ENCODE data around the gene CECR2.
"Not testable (repeated sequence)": the region's sequence is repeated elsewhere in the genome, so short reads cannot be mapped to it uniquely, and the experiment has no call there.

Gene CECR2

GRCh38 chr22:17402293-17402692 is 33.0 kb downstream of the CECR2 start:
- Histone ChIP-seq H3K4me1 (ENCODE audit: control insufficient read depth, insufficient read depth, low read length) (peaks cover 25% of the 10 kb centered on the region), H3K9me3 (ENCODE audit: control insufficient read depth, insufficient read depth, low read length) (no peaks in the 10 kb centered on the region), H3K36me3 (ENCODE audit: control insufficient read depth, insufficient read depth, low read length) (0 out of 2 replicates have a peak, but pooled peaks cover 3% of the 10 kb centered on the region), H3K9ac (ENCODE audit: low read depth, low read length) (no peak overlapping the region), H3K27ac (ENCODE audit: low read depth, low read length) (no peak overlapping the region), H3K27me3 (ENCODE audit: control insufficient read depth, insufficient read depth, low read length) (no peaks in the 10 kb centered on the region), H3K4me3 (ENCODE audit: low read depth, low read length) (no peak overlapping the region)

GRCh38 chr22:17403906-17404305 is 34.6 kb downstream of the CECR2 start:
- Histone ChIP-seq H3K27ac (ENCODE audit: low read depth, low read length) (no peak overlapping the region), H3K9me3 (ENCODE audit: control insufficient read depth, insufficient read depth, low read length) (no peaks in the 10 kb centered on the region), H3K9ac (ENCODE audit: low read depth, low read length) (no peak overlapping the region), H3K36me3 (ENCODE audit: control insufficient read depth, insufficient read depth, low read length) (0 out of 2 replicates have a peak, but pooled peaks cover 3% of the 10 kb centered on the region), H3K27me3 (ENCODE audit: control insufficient read depth, insufficient read depth, low read length) (no peaks in the 10 kb centered on the region), H3K4me1 (ENCODE audit: control insufficient read depth, insufficient read depth, low read length) (peaks cover 20% of the 10 kb centered on the region), H3K4me3 (ENCODE audit: low read depth, low read length) (no peak overlapping the region)

- no peaks in the 10 kb centered on the region for H3K9me3 ChIP-seq (ENCODE audit: control insufficient read depth, insufficient read depth, low read length)
- no peak overlapping the region for H3K9ac ChIP-seq (ENCODE audit: low read depth, low read length)
- no peaks in the 10 kb centered on the region for H3K27me3 ChIP-seq (ENCODE audit: control insufficient read depth, insufficient read depth, low read length)
- peaks cover 33% of the 10 kb centered on the region for H3K4me1 ChIP-seq (ENCODE audit: control insufficient read depth, insufficient read depth, low read length)
- H3K4me3 ChIP-seq (ENCODE audit: low read depth, low read length) = no peak overlapping the region
- H3K27ac ChIP-seq (ENCODE audit: low read depth, low read length) = no peak overlapping the region
- H3K36me3 ChIP-seq (ENCODE audit: control insufficient read depth, insufficient read depth, low read length) = no peaks in the 10 kb centered on the region
Measured at GRCh38 chr22:17407643-17408042, 38.4 kb downstream of the CECR2 start.

- H3K4me1 ChIP-seq (ENCODE audit: control insufficient read depth, insufficient read depth, low read length) = peaks cover 40% of the 10 kb centered on the region
- no peaks in the 10 kb centered on the region for H3K9me3 ChIP-seq (ENCODE audit: control insufficient read depth, insufficient read depth, low read length)
- H3K9ac ChIP-seq (ENCODE audit: low read depth, low read length) = no peak overlapping the region
- H3K27ac ChIP-seq (ENCODE audit: low read depth, low read length) = no peak overlapping the region
- H3K4me3 ChIP-seq (ENCODE audit: low read depth, low read length) = no peak overlapping the region
- H3K27me3 ChIP-seq (ENCODE audit: control insufficient read depth, insufficient read depth, low read length) = no peaks in the 10 kb centered on the region
- no peaks in the 10 kb centered on the region for H3K36me3 ChIP-seq (ENCODE audit: control insufficient read depth, insufficient read depth, low read length)
Measured at GRCh38 chr22:17410576-17410975, 41.3 kb downstream of the CECR2 start.

- H3K27me3 ChIP-seq (ENCODE audit: control insufficient read depth, insufficient read depth, low read length) = no peaks in the 10 kb centered on the region
- no peak overlapping the region for H3K4me3 ChIP-seq (ENCODE audit: low read depth, low read length)
- H3K4me1 ChIP-seq (ENCODE audit: control insufficient read depth, insufficient read depth, low read length) = peaks cover 40% of the 10 kb centered on the region
- no peaks in the 10 kb centered on the region for H3K9me3 ChIP-seq (ENCODE audit: control insufficient read depth, insufficient read depth, low read length)
- H3K9ac ChIP-seq (ENCODE audit: low read depth, low read length) = no peak overlapping the region
- no peaks in the 10 kb centered on the region for H3K36me3 ChIP-seq (ENCODE audit: control insufficient read depth, insufficient read depth, low read length)
- H3K27ac ChIP-seq (ENCODE audit: low read depth, low read length) = no peak overlapping the region
Measured at GRCh38 chr22:17411213-17411612, 42.0 kb downstream of the CECR2 start.

GRCh38 chr22:17412232-17412631 is 43.0 kb downstream of the CECR2 start:
- Histone ChIP-seq H3K9me3 (ENCODE audit: control insufficient read depth, insufficient read depth, low read length) (no peaks in the 10 kb centered on the region), H3K27me3 (ENCODE audit: control insufficient read depth, insufficient read depth, low read length) (no peaks in the 10 kb centered on the region), H3K4me1 (ENCODE audit: control insufficient read depth, insufficient read depth, low read length) (peaks cover 46% of the 10 kb centered on the region), H3K9ac (ENCODE audit: low read depth, low read length) (no peak overlapping the region), H3K36me3 (ENCODE audit: control insufficient read depth, insufficient read depth, low read length) (no peaks in the 10 kb centered on the region), H3K4me3 (ENCODE audit: low read depth, low read length) (no peak overlapping the region), H3K27ac (ENCODE audit: low read depth, low read length) (peak overlapping the region; percentile 42)

- no peak overlapping the region for H3K9ac ChIP-seq (ENCODE audit: low read depth, low read length)
- H3K36me3 ChIP-seq (ENCODE audit: control insufficient read depth, insufficient read depth, low read length) = no peaks in the 10 kb centered on the region; the same call in 1 of the 2 replicates
- no peaks in the 10 kb centered on the region for H3K9me3 ChIP-seq (ENCODE audit: control insufficient read depth, insufficient read depth, low read length)
- H3K4me1 ChIP-seq (ENCODE audit: control insufficient read depth, insufficient read depth, low read length) = peaks cover 47% of the 10 kb centered on the region
- no peaks in the 10 kb centered on the region for H3K27me3 ChIP-seq (ENCODE audit: control insufficient read depth, insufficient read depth, low read length)
- H3K4me3 ChIP-seq (ENCODE audit: low read depth, low read length) = no peak overlapping the region
- no peak overlapping the region for H3K27ac ChIP-seq (ENCODE audit: low read depth, low read length)
Measured at GRCh38 chr22:17418890-17419324, 49.6 kb downstream of the CECR2 start.

- Histone ChIP-seq H3K36me3 (ENCODE audit: control insufficient read depth, insufficient read depth, low read length) (no peaks in the 10 kb centered on the region; the same call in 1 of the 2 replicates), H3K9ac (ENCODE audit: low read depth, low read length) (no peak overlapping the region), H3K4me3 (ENCODE audit: low read depth, low read length) (no peak overlapping the region), H3K27me3 (ENCODE audit: control insufficient read depth, insufficient read depth, low read length) (no peaks in the 10 kb centered on the region), H3K9me3 (ENCODE audit: control insufficient read depth, insufficient read depth, low read length) (no peaks in the 10 kb centered on the region), H3K27ac (ENCODE audit: low read depth, low read length) (no peak overlapping the region), H3K4me1 (ENCODE audit: control insufficient read depth, insufficient read depth, low read length) (peaks cover 47% of the 10 kb centered on the region)
Measured at GRCh38 chr22:17419348-17419747, 50.1 kb downstream of the CECR2 start.

- no peak overlapping the region for H3K4me3 ChIP-seq (ENCODE audit: low read depth, low read length)
- peak overlapping the region; percentile 25 for H3K27ac ChIP-seq (ENCODE audit: low read depth, low read length)
- H3K9me3 ChIP-seq (ENCODE audit: control insufficient read depth, insufficient read depth, low read length) = no peaks in the 10 kb centered on the region
- H3K4me1 ChIP-seq (ENCODE audit: control insufficient read depth, insufficient read depth, low read length) = peaks cover 32% of the 10 kb centered on the region
- peaks cover 3% of the 10 kb centered on the region; the same call in 1 of the 2 replicates for H3K36me3 ChIP-seq (ENCODE audit: control insufficient read depth, insufficient read depth, low read length)
- no peak overlapping the region for H3K9ac ChIP-seq (ENCODE audit: low read depth, low read length)
- no peaks in the 10 kb centered on the region for H3K27me3 ChIP-seq (ENCODE audit: control insufficient read depth, insufficient read depth, low read length)
Measured at GRCh38 chr22:17422736-17423343, 53.6 kb downstream of the CECR2 start.

- Histone ChIP-seq H3K27me3 (ENCODE audit: control insufficient read depth, insufficient read depth, low read length) (no peaks in the 10 kb centered on the region), H3K9ac (ENCODE audit: low read depth, low read length) (no peak overlapping the region), H3K9me3 (ENCODE audit: control insufficient read depth, insufficient read depth, low read length) (no peaks in the 10 kb centered on the region), H3K4me3 (ENCODE audit: low read depth, low read length) (no peak overlapping the region), H3K27ac (ENCODE audit: low read depth, low read length) (no peak overlapping the region), H3K36me3 (ENCODE audit: control insufficient read depth, insufficient read depth, low read length) (peaks cover 3% of the 10 kb centered on the region; the same call in 1 of the 2 replicates), H3K4me1 (ENCODE audit: control insufficient read depth, insufficient read depth, low read length) (peaks cover 25% of the 10 kb centered on the region)
Measured at GRCh38 chr22:17423616-17424015, 54.4 kb downstream of the CECR2 start.

GRCh38 chr22:17427528-17427927 is 58.3 kb downstream of the CECR2 start:
- not testable (repeated sequence) for H3K27ac ChIP-seq (ENCODE audit: low read depth, low read length); H3K27me3 ChIP-seq (ENCODE audit: control insufficient read depth, insufficient read depth, low read length); H3K9me3 ChIP-seq (ENCODE audit: control insufficient read depth, insufficient read depth, low read length); H3K9ac ChIP-seq (ENCODE audit: low read depth, low read length); H3K4me3 ChIP-seq (ENCODE audit: low read depth, low read length); H3K36me3 ChIP-seq (ENCODE audit: control insufficient read depth, insufficient read depth, low read length)
- peaks cover 39% of the 10 kb centered on the region for H3K4me1 ChIP-seq (ENCODE audit: control insufficient read depth, insufficient read depth, low read length)

All from HUES48 (cell line).